ENCODE measurements around the gene MAEL. TPM values are rescaled to one million over a fixed set of nuclear protein-coding genes. Genes with fewer than 3 reads are reported as not detected.

The MAEL gene
- total RNA-seq, 4 donors from 2014 or later, result not detected

DNA sequence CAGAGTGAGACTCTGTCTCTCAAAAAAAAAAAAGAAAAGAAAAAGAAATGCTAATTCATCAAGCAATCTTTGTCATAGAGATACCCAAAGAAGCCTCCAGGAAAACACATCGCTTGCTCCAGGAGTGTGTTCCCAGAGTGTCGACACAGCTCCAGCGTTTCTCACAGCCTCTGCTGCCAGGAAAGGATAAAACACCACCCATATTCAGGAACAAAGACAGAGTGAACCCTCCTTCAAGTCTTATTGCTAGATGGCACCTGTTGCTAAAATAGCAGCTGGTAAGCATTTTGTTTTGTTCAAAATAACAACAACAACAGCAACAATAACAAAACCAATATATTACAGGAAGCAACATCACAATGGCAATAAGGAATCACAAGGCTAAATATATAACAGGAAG is 16.9 kb upstream of the MAEL start:
- H3K27me3 ChIP-seq, result peaks cover 0 to 83% (median 3%) of the 10 kb centered on the region in 4 donors
- H3K4me3 ChIP-seq, result no peak overlapping the region
- WGBS, 2 donors, result 24 to 64% methylated on average over 3 of the region's 3 CpGs
- H3K27ac ChIP-seq, result no peak overlapping the region
- H3K36me3 ChIP-seq, result no peaks in the 10 kb centered on the region
- no peak for DNase-seq
- intact Hi-C loops (cut with DNase I), result no loop called here
- TF ChIP-seq POLR2A (IDR thresholded peaks at IDR 0.05), result no peak
- TF ChIP-seq, protein P1, sequence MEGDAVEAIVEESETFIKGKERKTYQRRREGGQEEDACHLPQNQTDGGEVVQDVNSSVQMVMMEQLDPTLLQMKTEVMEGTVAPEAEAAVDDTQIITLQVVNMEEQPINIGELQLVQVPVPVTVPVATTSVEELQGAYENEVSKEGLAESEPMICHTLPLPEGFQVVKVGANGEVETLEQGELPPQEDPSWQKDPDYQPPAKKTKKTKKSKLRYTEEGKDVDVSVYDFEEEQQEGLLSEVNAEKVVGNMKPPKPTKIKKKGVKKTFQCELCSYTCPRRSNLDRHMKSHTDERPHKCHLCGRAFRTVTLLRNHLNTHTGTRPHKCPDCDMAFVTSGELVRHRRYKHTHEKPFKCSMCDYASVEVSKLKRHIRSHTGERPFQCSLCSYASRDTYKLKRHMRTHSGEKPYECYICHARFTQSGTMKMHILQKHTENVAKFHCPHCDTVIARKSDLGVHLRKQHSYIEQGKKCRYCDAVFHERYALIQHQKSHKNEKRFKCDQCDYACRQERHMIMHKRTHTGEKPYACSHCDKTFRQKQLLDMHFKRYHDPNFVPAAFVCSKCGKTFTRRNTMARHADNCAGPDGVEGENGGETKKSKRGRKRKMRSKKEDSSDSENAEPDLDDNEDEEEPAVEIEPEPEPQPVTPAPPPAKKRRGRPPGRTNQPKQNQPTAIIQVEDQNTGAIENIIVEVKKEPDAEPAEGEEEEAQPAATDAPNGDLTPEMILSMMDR (IDR thresholded peaks at IDR 0.05), result no peak
- H3K4me1 ChIP-seq, result peaks cover 8 to 19% (median 8%) of the 10 kb centered on the region in 3 donors
- H3K9me3 ChIP-seq, result no peaks in the 10 kb centered on the region

DNA sequence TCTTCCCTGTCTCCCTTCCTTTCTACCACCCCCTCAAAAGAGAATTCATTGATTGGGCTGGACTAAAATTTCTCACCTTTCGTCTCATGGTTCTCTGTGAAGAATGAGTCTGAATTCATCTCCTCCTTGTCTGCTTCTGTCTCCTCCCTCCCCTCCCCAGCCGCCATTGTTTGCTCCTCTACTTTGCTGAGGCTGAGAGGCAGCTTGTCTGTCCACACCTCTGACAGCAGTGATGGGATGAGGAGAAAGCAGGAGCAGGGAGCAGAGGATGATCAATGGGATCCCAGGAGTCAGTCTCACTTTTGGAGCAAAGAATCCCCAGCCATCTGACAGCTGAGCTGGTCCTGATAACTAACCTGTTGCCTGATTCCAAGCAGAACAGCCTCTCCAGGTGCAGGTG is 16.3 kb upstream of the MAEL start:
- H3K4me3 ChIP-seq, result no peak overlapping the region
- H3K27ac ChIP-seq, result no peak overlapping the region
- H3K27me3 ChIP-seq, result peaks cover 0 to 85% (median 3%) of the 10 kb centered on the region in 4 donors
- H3K36me3 ChIP-seq, result no peaks in the 10 kb centered on the region
- no peak for TF ChIP-seq POLR2A (IDR thresholded peaks at IDR 0.05)
- TF ChIP-seq, protein P1 (IDR thresholded peaks at IDR 0.05), result no peak
- peaks cover 8 to 19% (median 8%) of the 10 kb centered on the region in 3 donors for H3K4me1 ChIP-seq
- no peak for DNase-seq
- intact Hi-C loops (cut with DNase I), result no loop called here
- WGBS, 2 donors, result 33 to 45% methylated on average over 2 of the region's 2 CpGs
- no peaks in the 10 kb centered on the region for H3K9me3 ChIP-seq

DNA sequence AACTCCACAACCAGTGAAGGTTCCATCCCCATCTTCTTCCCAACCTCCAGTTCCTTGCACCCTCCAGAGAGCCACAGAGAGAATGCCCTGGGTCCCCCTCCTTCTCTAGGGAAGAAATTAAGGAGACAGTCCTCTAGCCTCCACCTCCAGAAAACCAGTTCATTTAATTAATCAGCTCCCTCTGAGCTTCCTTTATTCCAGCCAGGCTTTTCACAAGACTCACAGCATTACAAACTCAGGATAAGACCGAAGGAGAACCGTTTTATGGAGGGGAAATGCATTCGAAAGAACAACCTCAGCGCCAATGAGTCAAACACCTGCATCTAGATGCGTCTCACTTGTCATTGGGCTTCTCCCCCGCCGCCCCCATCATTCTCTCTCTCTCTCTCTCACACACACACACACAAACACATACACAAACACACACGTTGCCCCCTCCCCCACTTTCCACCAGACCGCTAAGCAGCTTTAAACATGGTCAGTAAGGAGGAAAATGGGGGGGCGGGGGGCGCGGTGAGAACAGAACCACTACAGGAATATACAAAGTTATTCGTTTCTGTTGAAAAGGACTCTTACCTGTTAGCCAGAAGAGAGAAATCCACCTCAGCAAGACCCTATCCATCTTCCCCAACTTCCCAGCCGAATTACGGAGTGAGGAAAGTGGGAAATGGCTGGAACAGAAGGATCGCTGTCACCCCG is 14.3 kb upstream of the MAEL start:
- no peak for DNase-seq
- Histone ChIP-seq H3K9me3 (no peaks in the 10 kb centered on the region), H3K36me3 (no peaks in the 10 kb centered on the region), H3K27ac (peak overlapping the region in 1 of 4 donors; percentile 72), H3K4me3 (peak overlapping the region in 3 of 4 donors; percentile 49 to 90 (median 66)), H3K27me3 (peaks cover 0 to 84% (median 3%) of the 10 kb centered on the region in 4 donors), H3K4me1 (peaks cover 8 to 19% (median 8%) of the 10 kb centered on the region in 3 donors)
- 2 to 4% methylated on average over 7 to 9 of the region's 17 CpGs for WGBS, 2 donors
- TF ChIP-seq, protein P1 (IDR thresholded peaks at IDR 0.05), result no peak
- TF ChIP-seq POLR2A (IDR thresholded peaks at IDR 0.05), result no peak
- intact Hi-C loops (cut with DNase I), result no loop called here

DNA sequence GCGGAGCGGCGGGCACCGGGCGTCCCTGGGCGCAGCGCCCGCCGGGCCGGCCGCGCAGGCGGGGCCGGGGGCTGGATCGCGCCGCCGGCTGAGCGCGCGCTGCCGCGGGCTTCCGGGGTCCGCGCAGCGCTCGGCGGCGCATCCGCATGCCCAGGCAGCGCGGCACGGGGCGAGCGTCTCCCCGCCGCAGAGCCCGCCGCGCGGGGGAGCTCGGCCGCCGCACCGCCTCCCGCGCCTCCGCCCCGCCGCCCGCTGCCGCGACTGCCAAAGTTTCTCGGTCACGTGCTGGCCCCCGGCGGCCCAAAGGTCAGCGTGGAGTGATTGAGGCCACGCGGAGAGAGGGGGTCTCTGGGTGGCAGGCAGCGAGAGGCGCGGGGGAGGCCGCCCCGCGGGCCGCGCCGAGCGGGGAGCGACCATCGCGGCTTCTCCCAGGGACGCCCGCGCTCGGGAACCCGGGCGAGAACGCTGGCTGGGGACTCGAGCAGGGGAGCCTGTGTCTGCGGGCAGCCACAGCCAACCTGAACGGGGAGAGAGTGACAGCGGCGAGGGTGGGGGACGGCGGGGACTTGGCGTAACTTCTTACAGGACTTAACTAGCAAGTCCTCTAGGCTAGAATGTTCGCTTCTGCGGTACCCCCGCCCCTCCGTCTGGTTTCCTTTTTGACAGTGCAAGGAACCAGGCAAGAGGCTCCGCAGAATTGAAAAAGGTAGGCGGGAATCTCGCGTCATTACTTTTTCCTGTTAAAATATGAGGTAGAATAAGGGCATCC is 13.5 kb upstream of the MAEL start, which contains the start of gene ILDR2:
Gene ILDR2 (minus strand): TSS at position 180 of the 769 bp plus-strand sequence. CDS start 272 bp downstream, outside the sequence.
- H3K36me3 ChIP-seq, result no peaks in the 10 kb centered on the region
- no peak for TF ChIP-seq POLR2A (IDR thresholded peaks at IDR 0.05)
- TF ChIP-seq, protein P1 (IDR thresholded peaks at IDR 0.05), result no peak
- intact Hi-C loops (cut with DNase I), result no loop called here
- H3K9me3 ChIP-seq, result no peaks in the 10 kb centered on the region
- peak within 1 kb of the TSS; percentile 45 to 90 (median 58) for H3K4me3 ChIP-seq
- H3K27me3 ChIP-seq, result peaks cover 0 to 76% (median 3%) of the 10 kb centered on the region in 4 donors
- 0 to 1% methylated on average over 10 to 12 of the region's 97 CpGs for WGBS, 2 donors
- DNase-seq, result no peak
- peak within 1 kb of the TSS in 3 of 4 donors; percentile 49 to 72 (median 70) for H3K27ac ChIP-seq
- H3K4me1 ChIP-seq, result peaks cover 8 to 19% (median 8%) of the 10 kb centered on the region in 3 donors

DNA sequence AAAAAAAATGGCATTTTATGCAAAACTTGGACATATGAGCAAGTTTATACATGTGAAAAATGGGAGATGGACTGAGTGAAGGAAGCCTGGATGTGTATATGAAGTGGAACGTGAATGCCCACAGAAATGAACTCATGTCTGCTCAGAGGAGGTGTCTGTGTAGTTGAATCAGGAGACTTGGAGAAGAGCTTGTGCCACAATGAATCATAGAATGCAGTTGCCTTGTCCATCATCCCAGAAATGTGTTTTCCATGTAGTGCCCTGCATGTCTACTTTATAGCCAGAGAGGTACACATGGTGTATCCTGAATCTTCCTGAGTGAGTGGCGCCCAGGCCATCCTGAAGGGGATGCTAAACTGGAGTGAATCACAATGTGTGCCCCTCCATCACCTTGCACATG is 11.1 kb upstream of the MAEL start:
- H3K27ac ChIP-seq, result no peak overlapping the region
- intact Hi-C loops (cut with DNase I), result no loop called here
- H3K27me3 ChIP-seq, result peaks cover 0 to 57% (median 3%) of the 10 kb centered on the region in 4 donors
- DNase-seq, result no peak
- no peak for TF ChIP-seq POLR2A (IDR thresholded peaks at IDR 0.05)
- TF ChIP-seq, protein P1 (IDR thresholded peaks at IDR 0.05), result no peak
- H3K4me1 ChIP-seq, result peaks cover 8 to 19% (median 8%) of the 10 kb centered on the region in 3 donors
- 94 to 100% methylated on average over 2 of the region's 2 CpGs for WGBS, 2 donors
- H3K36me3 ChIP-seq, result no peaks in the 10 kb centered on the region
- no peak overlapping the region for H3K4me3 ChIP-seq
- H3K9me3 ChIP-seq, result no peaks in the 10 kb centered on the region
